Activated T-helper 2 cell treated with anti-CD3 and anti-CD28 coated beads, Interferon-gamma antibody, Interleukin-2, Interleukin-4, amounts not matched to agents 10 μg/mL and 5 μg/mL and 100 μg/mL, durations not matched to agents 14 hours and 24 hours and 36 hours (primary cell): ENCODE data around the gene KRTAP2-4. TPM values are rescaled to one million over a fixed set of nuclear protein-coding genes. Genes with fewer than 3 reads are reported as not detected.
"Not testable (repeated sequence)": the region's sequence is repeated elsewhere in the genome, so short reads cannot be mapped to it uniquely, and the experiment has no call there.

ENCODE experiments used
- DNase-seq: peaks from one replicate; pipeline ENCODE4 v3.0.0; 2021; ENCODE audit warnings: low spot score
- H3K27ac Mint-ChIP-seq: one replicate; pipeline ENCODE4 v1.8.0; 2021; ENCODE audit warnings: mixed read lengths
- H3K27me3 Mint-ChIP-seq: one replicate; pipeline ENCODE4 v1.8.0; 2021; ENCODE audit warnings: low read depth, mixed read lengths
- H3K36me3 Mint-ChIP-seq: one replicate; pipeline ENCODE4 v1.8.0; 2021; ENCODE audit warnings: low read depth, mixed read lengths
- H3K4me1 Mint-ChIP-seq: one replicate; pipeline ENCODE4 v1.8.0; 2021; ENCODE audit warnings: low read depth, mixed read lengths
- H3K4me3 Mint-ChIP-seq: one replicate; pipeline ENCODE4 v1.8.0; 2021; ENCODE audit warnings: low read depth, mild to moderate bottlenecking, moderate library complexity, mixed read lengths
- H3K9me3 Mint-ChIP-seq: one replicate; pipeline ENCODE4 v1.8.0; 2021; ENCODE audit warnings: mixed read lengths
- intact Hi-C: fragments of 100-400 bp; cut with micrococcal nuclease; formaldehyde crosslinking; loops from one replicate; pipeline ENCODE4 v1.15.1; 2023
- total RNA-seq: library from RNA; stranded (reverse); gene quantifications from 2 replicates; pipeline ENCODE4 v1.2.3, GENCODE V29; 2022

Gene KRTAP2-4
- total RNA-seq, 1 donor from 2014 or later, result not detected

- Mint-ChIP-seq H3K36me3 (no peaks in the 10 kb centered on the region), H3K9me3 (no peaks in the 10 kb centered on the region), H3K27me3 (peaks cover 34% of the 10 kb centered on the region), H3K27ac (no peak overlapping the region), H3K4me1 (no peaks in the 10 kb centered on the region), H3K4me3 (no peak overlapping the region)
- intact Hi-C loops, result no loop called here
- no peak for DNase-seq
Observed at GRCh38 chr17:41063449-41063848, 2.2 kb downstream of the KRTAP2-4 start.

GRCh38 chr17:41061964-41062363, 3.7 kb downstream of the KRTAP2-4 start:
- no peak overlapping the region for H3K27ac Mint-ChIP-seq
- peaks cover 35% of the 10 kb centered on the region for H3K27me3 Mint-ChIP-seq
- H3K4me1 Mint-ChIP-seq, result no peaks in the 10 kb centered on the region
- H3K9me3 Mint-ChIP-seq, result peaks cover 5% of the 10 kb centered on the region
- H3K36me3 Mint-ChIP-seq, result no peaks in the 10 kb centered on the region
- intact Hi-C loops, result no loop called here
- no peak overlapping the region for H3K4me3 Mint-ChIP-seq
- no peak for DNase-seq

- H3K27ac Mint-ChIP-seq, result no peak within 1 kb of the TSS
- no peaks in the 10 kb centered on the region for H3K36me3 Mint-ChIP-seq
- H3K27me3 Mint-ChIP-seq, result peaks cover 35% of the 10 kb centered on the region
- no peaks in the 10 kb centered on the region for H3K4me1 Mint-ChIP-seq
- intact Hi-C loops, result no loop called here
- H3K9me3 Mint-ChIP-seq, result peaks cover 5% of the 10 kb centered on the region
- DNase-seq, result no peak
- H3K4me3 Mint-ChIP-seq, result no peak within 1 kb of the TSS
Observed at GRCh38 chr17:41060052-41060604, 5.6 kb downstream of the KRTAP2-4 start, which contains the start of gene KRTAP2-3. KRTAP2-3 (minus strand) TSS chr17:41060114; CDS start chr17:41060050, 64 bp downstream.

- H3K4me3 Mint-ChIP-seq, DNase-seq, H3K27ac Mint-ChIP-seq, H3K4me1 Mint-ChIP-seq, H3K9me3 Mint-ChIP-seq, intact Hi-C loops, H3K36me3 Mint-ChIP-seq: not testable (repeated sequence)
- H3K27me3 Mint-ChIP-seq, result peaks cover 35% of the 10 kb centered on the region
Observed at GRCh38 chr17:41059276-41060051, 6.2 kb downstream of the KRTAP2-4 start.

GRCh38 chr17:41058741-41059140, 6.9 kb downstream of the KRTAP2-4 start:
- peaks cover 5% of the 10 kb centered on the region for H3K9me3 Mint-ChIP-seq
- no peaks in the 10 kb centered on the region for H3K4me1 Mint-ChIP-seq
- no peak overlapping the region for H3K27ac Mint-ChIP-seq
- peaks cover 34% of the 10 kb centered on the region for H3K27me3 Mint-ChIP-seq
- H3K4me3 Mint-ChIP-seq, result no peak overlapping the region
- intact Hi-C loops, result no loop called here
- H3K36me3 Mint-ChIP-seq, result no peaks in the 10 kb centered on the region
- no peak for DNase-seq

GRCh38 chr17:41057547-41057946, 8.1 kb downstream of the KRTAP2-4 start:
- Mint-ChIP-seq H3K36me3 (no peaks in the 10 kb centered on the region), H3K4me1 (no peaks in the 10 kb centered on the region), H3K4me3 (no peak overlapping the region), H3K27ac (no peak overlapping the region), H3K27me3 (peaks cover 32% of the 10 kb centered on the region), H3K9me3 (peaks cover 5% of the 10 kb centered on the region)
- no peak for DNase-seq
- intact Hi-C loops, result no loop called here

GRCh38 chr17:41055130-41055529, 10.5 kb downstream of the KRTAP2-4 start, which contains the start of gene KRTAP2-2:
KRTAP2-2 (minus strand) TSS chr17:41055230; CDS start chr17:41055211, 19 bp downstream.
- H3K36me3 Mint-ChIP-seq, intact Hi-C loops: not testable (repeated sequence)

GRCh38 chr17:41054556-41054955, 11.1 kb downstream of the KRTAP2-4 start:
- intact Hi-C loops, H3K4me1 Mint-ChIP-seq, H3K36me3 Mint-ChIP-seq, H3K4me3 Mint-ChIP-seq, H3K27ac Mint-ChIP-seq, DNase-seq, H3K9me3 Mint-ChIP-seq: not testable (repeated sequence)
- peaks cover 23% of the 10 kb centered on the region for H3K27me3 Mint-ChIP-seq

More at GRCh38 chr17:41055130-41055529, 10.5 kb downstream of the KRTAP2-4 start, which contains the start of gene KRTAP2-2:
- not testable (repeated sequence) for H3K4me1 Mint-ChIP-seq, H3K9me3 Mint-ChIP-seq, DNase-seq, H3K27ac Mint-ChIP-seq, H3K4me3 Mint-ChIP-seq
- H3K27me3 Mint-ChIP-seq, result peaks cover 22% of the 10 kb centered on the region

GRCh38 chr17:41054025-41054424, 11.7 kb downstream of the KRTAP2-4 start:
- H3K4me1 Mint-ChIP-seq, result no peaks in the 10 kb centered on the region
- no peak for DNase-seq

GRCh38 chr17:41052566-41052965, 13.1 kb downstream of the KRTAP2-4 start:
- DNase-seq, result no peak
- Mint-ChIP-seq H3K4me3 (no peak overlapping the region), H3K27me3 (peaks cover 13% of the 10 kb centered on the region), H3K27ac (no peak overlapping the region), H3K9me3 (peaks cover 3% of the 10 kb centered on the region), H3K4me1 (no peaks in the 10 kb centered on the region), H3K36me3 (no peaks in the 10 kb centered on the region)
- intact Hi-C loops, result no loop called here

More at GRCh38 chr17:41054025-41054424, 11.7 kb downstream of the KRTAP2-4 start:
- H3K4me3 Mint-ChIP-seq, result no peak overlapping the region
- peaks cover 19% of the 10 kb centered on the region for H3K27me3 Mint-ChIP-seq
- intact Hi-C loops, result no loop called here
- H3K9me3 Mint-ChIP-seq, result peaks cover 5% of the 10 kb centered on the region
- H3K36me3 Mint-ChIP-seq, result no peaks in the 10 kb centered on the region
- H3K27ac Mint-ChIP-seq, result no peak overlapping the region

- H3K27me3 Mint-ChIP-seq, result peaks cover 11% of the 10 kb centered on the region
- DNase-seq, result no peak
- no peaks in the 10 kb centered on the region for H3K4me1 Mint-ChIP-seq
- intact Hi-C loops, result no loop called here
- no peak overlapping the region for H3K4me3 Mint-ChIP-seq
- H3K27ac Mint-ChIP-seq, result no peak overlapping the region
- no peaks in the 10 kb centered on the region for H3K36me3 Mint-ChIP-seq
- no peaks in the 10 kb centered on the region for H3K9me3 Mint-ChIP-seq
Observed at GRCh38 chr17:41049110-41049509, 16.6 kb downstream of the KRTAP2-4 start.

GRCh38 chr17:41048441-41048840, 17.2 kb downstream of the KRTAP2-4 start:
- peaks cover 8% of the 10 kb centered on the region for H3K27me3 Mint-ChIP-seq
- no peak overlapping the region for H3K4me3 Mint-ChIP-seq
- no peaks in the 10 kb centered on the region for H3K4me1 Mint-ChIP-seq
- no peak overlapping the region for H3K27ac Mint-ChIP-seq
- no peaks in the 10 kb centered on the region for H3K36me3 Mint-ChIP-seq
- intact Hi-C loops, result no loop called here
- no peak for DNase-seq
- no peaks in the 10 kb centered on the region for H3K9me3 Mint-ChIP-seq

- intact Hi-C loops, H3K4me1 Mint-ChIP-seq, H3K27ac Mint-ChIP-seq, H3K36me3 Mint-ChIP-seq, H3K9me3 Mint-ChIP-seq, H3K27me3 Mint-ChIP-seq, DNase-seq, H3K4me3 Mint-ChIP-seq: not testable (repeated sequence)
Observed at GRCh38 chr17:41046735-41047465, 18.8 kb downstream of the KRTAP2-4 start, which contains the start of gene KRTAP2-1. KRTAP2-1 (minus strand) TSS chr17:41047316; CDS start chr17:41047267, 49 bp downstream.
